Measurements from ENCODE around the gene BRD7.

DNA sequence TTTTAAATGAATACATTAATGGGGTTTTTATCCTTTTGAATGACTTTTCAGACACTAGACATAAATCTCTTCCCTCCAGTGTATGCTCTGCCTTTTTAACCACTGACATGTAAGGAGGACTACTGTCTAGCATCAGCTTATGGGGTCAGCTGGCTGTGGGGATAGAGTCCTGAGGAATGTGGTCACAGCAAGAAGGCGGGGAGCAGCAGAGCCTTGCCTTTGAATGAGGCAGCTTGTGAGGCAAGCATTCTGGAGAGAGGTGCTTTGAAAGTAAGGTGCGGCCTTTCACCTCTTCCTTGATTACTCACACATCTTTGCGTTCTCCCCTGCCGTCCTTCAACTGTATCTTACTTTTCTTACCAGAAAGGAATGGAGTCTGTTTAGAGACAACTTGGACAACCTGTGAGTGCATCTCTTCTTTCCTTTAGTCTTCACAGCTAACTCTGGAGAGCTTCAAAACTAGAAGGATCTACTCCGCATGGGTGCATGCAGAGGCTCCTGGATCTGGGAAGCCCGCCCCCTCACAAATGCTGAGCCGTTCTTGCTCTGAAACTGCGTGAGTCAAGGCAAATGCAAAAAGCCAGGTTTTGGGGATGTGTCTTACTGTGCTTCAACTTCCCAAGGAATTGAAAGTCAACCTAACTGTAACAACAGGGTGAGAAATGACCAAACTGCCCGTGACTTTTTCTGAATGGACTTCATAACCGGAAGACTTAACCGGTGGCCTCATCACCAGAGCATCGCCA is 52.5 kb downstream of the BRD7 start:
- no peak for TF ChIP-seq CTCF (conservative IDR thresholded peaks at IDR 0.05)
- no peak for TF ChIP-seq EZH2 (IDR thresholded peaks at IDR 0.05; ENCODE audit: low read depth)

Data from PC-9 (cell line).